Activated CD8-positive, alpha-beta T cell treated with anti-CD3 and anti-CD28 coated beads for 36 hours (primary cell): ENCODE results near the gene MICAL2. TPM values are rescaled to one million over a fixed set of nuclear protein-coding genes. Genes with fewer than 3 reads are reported as not detected.

Experiments used
- ATAC-seq: fragments of 200-7000 bp; cut with Tn5 transposase; one replicate; pipeline ENCODE4 v1.10.0; 2021; ENCODE audit warnings: mild to moderate bottlenecking, moderate library complexity
- CTCF ChIA-PET: fragments of 350-600 bp; sonication (Branson Sonifier 250); formaldehyde crosslinking; loops from one replicate; lab custom pipeline; 2021; ENCODE audit warnings: antibody characterized with exemption; lab: Charles Lee
- POLR2A ChIA-PET: fragments of 350-600 bp; sonication (Branson Sonifier 250); formaldehyde crosslinking; loops from one replicate; lab custom pipeline; 2021; ENCODE audit warnings: antibody characterized with exemption; lab: Charles Lee
- DNase-seq: peaks from one replicate; pipeline ENCODE4 v3.0.0-alpha.2; 2020
- H3K27ac Mint-ChIP-seq: one replicate; pipeline ENCODE4 v1.8.0; 2021; ENCODE audit warnings: mild to moderate bottlenecking, mixed read lengths
- H3K27me3 Mint-ChIP-seq: one replicate; pipeline ENCODE4 v1.8.0; 2021; ENCODE audit warnings: mixed read lengths
- H3K36me3 Mint-ChIP-seq: one replicate; pipeline ENCODE4 v1.8.0; 2021; ENCODE audit warnings: low read depth, mixed read lengths
- H3K4me1 Mint-ChIP-seq: one replicate; pipeline ENCODE4 v1.8.0; 2021; ENCODE audit warnings: low read depth, mixed read lengths
- H3K4me3 Mint-ChIP-seq: one replicate; pipeline ENCODE4 v1.8.0; 2021; ENCODE audit warnings: mild to moderate bottlenecking, moderate library complexity, mixed read lengths
- H3K9me3 Mint-ChIP-seq: one replicate; pipeline ENCODE4 v1.8.0; 2021; ENCODE audit warnings: mixed read lengths
- CTCF ChIP-seq: fragments of 200-600 bp; IDR thresholded peaks from one replicate; pipeline ENCODE4 v1.8.0; 2022; ENCODE audit warnings: antibody characterized with exemption, mild to moderate bottlenecking
- intact Hi-C: fragments of 100-400 bp; cut with micrococcal nuclease; formaldehyde crosslinking; loops from one replicate; pipeline ENCODE4 v1.10.0; 2022
- total RNA-seq, 2 experiments: library from RNA; stranded (reverse); gene quantifications; one replicate each; pipeline ENCODE4 v1.2.3, GENCODE V29; 2021

Gene MICAL2
- total RNA-seq, 2 experiments from 2014 or later: 99.8 to 105 TPM

GRCh38 chr11:12118949-12119348 lies 8.6 kb downstream of the MICAL2 start:
- H3K27ac Mint-ChIP-seq: no peak overlapping the region
- ChIA-PET CTCF (interaction anchor here (0.7 to 1.3 kb wide), 3 partner anchors 35 to 162 kb away, joined by 3 read pairs; no protein-coding TSS in a partner anchor), POLR2A (interaction anchor here (0.6 to 1.5 kb wide), 3 partner anchors 8 to 912 kb away, joined by 3 to 4 read pairs (median 3); no protein-coding TSS in a partner anchor)
- ATAC-seq (no peak), DNase-seq (no peak)
- no peaks in the 10 kb centered on the region for H3K9me3 Mint-ChIP-seq
- H3K27me3 Mint-ChIP-seq: no peaks in the 10 kb centered on the region
- H3K36me3 Mint-ChIP-seq: peaks cover 1% of the 10 kb centered on the region
- intact Hi-C loops: no loop called here
- H3K4me3 Mint-ChIP-seq: no peak overlapping the region
- peaks cover 22% of the 10 kb centered on the region for H3K4me1 Mint-ChIP-seq
- TF ChIP-seq CTCF: no peak

- ATAC-seq (no peak), DNase-seq (no peak)
- TF ChIP-seq CTCF: no peak
- ChIA-PET POLR2A (interaction anchor here (0.6 to 1.5 kb wide), 3 partner anchors 9 to 912 kb away, joined by 3 to 4 read pairs (median 3); no protein-coding TSS in a partner anchor), CTCF (interaction anchor here (0.7 to 1.3 kb wide), 2 partner anchors 34 to 105 kb away, joined by 3 read pairs; no protein-coding TSS in a partner anchor)
- Mint-ChIP-seq H3K36me3 (peaks cover 1% of the 10 kb centered on the region), H3K4me3 (no peak overlapping the region), H3K9me3 (no peaks in the 10 kb centered on the region), H3K27me3 (no peaks in the 10 kb centered on the region), H3K27ac (no peak overlapping the region), H3K4me1 (peaks cover 27% of the 10 kb centered on the region)
- intact Hi-C loops: no loop called here
Measured at GRCh38 chr11:12119502-12119901, 9.1 kb downstream of the MICAL2 start.

GRCh38 chr11:12120031-12121008 lies 9.9 kb downstream of the MICAL2 start:
- H3K4me1 Mint-ChIP-seq: peaks cover 33% of the 10 kb centered on the region
- H3K36me3 Mint-ChIP-seq: peaks cover 1% of the 10 kb centered on the region
- no peak overlapping the region for H3K27ac Mint-ChIP-seq

GRCh38 chr11:12121011-12121410 lies 10.6 kb downstream of the MICAL2 start:
- no peaks in the 10 kb centered on the region for H3K27me3 Mint-ChIP-seq
- peaks cover 36% of the 10 kb centered on the region for H3K4me1 Mint-ChIP-seq
- DNase-seq (no peak), ATAC-seq (no peak)
- ChIA-PET POLR2A (interaction anchor here (1.0 to 1.6 kb wide), 4 partner anchors 9 to 71 kb away, joined by 3 to 7 read pairs (median 4); no protein-coding TSS in a partner anchor), CTCF (interaction anchor here (0.8 to 2.0 kb wide), 11 partner anchors 13 to 1242 kb away, joined by 3 to 8 read pairs (median 3); no protein-coding TSS in a partner anchor)
- TF ChIP-seq CTCF: no peak
- H3K9me3 Mint-ChIP-seq: no peaks in the 10 kb centered on the region
- H3K4me3 Mint-ChIP-seq: no peak overlapping the region
- H3K27ac Mint-ChIP-seq: no peak overlapping the region
- H3K36me3 Mint-ChIP-seq: peaks cover 1% of the 10 kb centered on the region
- intact Hi-C loops: no loop called here

More at GRCh38 chr11:12120031-12121008, 9.9 kb downstream of the MICAL2 start:
- no peak for TF ChIP-seq CTCF
- ChIA-PET POLR2A (interaction anchor here (1.4 to 1.6 kb wide), 3 partner anchors 8 to 12 kb away, joined by 3 to 7 read pairs (median 6); no protein-coding TSS in a partner anchor), CTCF (interaction anchor here (0.8 to 2.0 kb wide), 8 partner anchors 32 to 1242 kb away, joined by 3 to 8 read pairs (median 3); no protein-coding TSS in a partner anchor)
- Mint-ChIP-seq H3K27me3 (no peaks in the 10 kb centered on the region), H3K9me3 (no peaks in the 10 kb centered on the region), H3K4me3 (no peak overlapping the region)
- ATAC-seq (no peak), DNase-seq (no peak)
- intact Hi-C loops: no loop called here
